Vagina (tissue), 2 donors: ENCODE data around the gene MEF2D. TPM values are rescaled to one million over a fixed set of nuclear protein-coding genes. Genes with fewer than 3 reads are reported as not detected.

Experiments used
- DNase-seq, 2 donors: peaks; one replicate each; pipeline ENCODE4 v3.0.0-alpha.2; 2017; ENCODE audit errors: extremely low spot score in 2 of 2
- H3K27ac ChIP-seq: fragments of 200-600 bp; sonication (generic); one replicate; pipeline ENCODE4 v1.5.1; 2019
- H3K27me3 ChIP-seq: fragments of 200-600 bp; sonication (generic); one replicate; pipeline ENCODE4 v1.5.1; 2019
- H3K36me3 ChIP-seq, 2 donors: fragments of 200-600 bp; sonication (generic); one replicate each; pipeline ENCODE4 v1.5.1; 2017 to 2019
- H3K4me1 ChIP-seq: fragments of 200-600 bp; sonication (generic); one replicate; pipeline ENCODE4 v1.5.1; 2019
- H3K4me3 ChIP-seq, 2 donors: fragments of 200-600 bp; sonication (generic); 1 replicate in 1 of 2; 2 replicates in 1 of 2; pipeline ENCODE4 v1.5.1; 2016 to 2019
- H3K9me3 ChIP-seq: fragments of 200-600 bp; sonication (generic); one replicate; pipeline ENCODE4 v1.5.1; 2019
- CTCF ChIP-seq, 3 experiments: fragments of 450-650 bp in 2 of 3; fragments of 200-600 bp in 1 of 3; sonication (generic) in 1 of 3; IDR thresholded peaks; one replicate each; pipeline ENCODE4 v1.5.1; 2017 to 2019; ENCODE audit warnings: antibody characterized with exemption in 3 of 3, mild to moderate bottlenecking in 2 of 3, moderate library complexity in 2 of 3
- POLR2A ChIP-seq, 2 donors: fragments of 450-650 bp; IDR thresholded peaks; one replicate each; pipeline ENCODE4 v1.6.1; 2017; ENCODE audit warnings: antibody characterized with exemption in 2 of 2, mild to moderate bottlenecking in 2 of 2, moderate library complexity in 2 of 2
- POLR2AphosphoS5 ChIP-seq, 2 donors: sonication (generic); formaldehyde crosslinking; IDR thresholded peaks; one replicate each; pipeline ENCODE4 v1.9.0; 2017; ENCODE audit warnings: antibody characterized with exemption in 2 of 2, mild to moderate bottlenecking in 2 of 2, low read depth in 1 of 2; ENCODE audit not compliant: insufficient read depth in 1 of 2
- intact Hi-C: fragments of 100-400 bp; cut with DNase I; formaldehyde crosslinking; loops from one replicate; pipeline ENCODE4 v1.15.1; 2023
- total RNA-seq: library from RNA; depleted of rRNA; stranded (reverse); fragments of >200 nt; gene quantifications from one replicate; pipeline ENCODE4 v1.2.3, GENCODE V29; 2016

Gene MEF2D
- total RNA-seq, 1 donor from 2014 or later: 33.9 TPM

GRCh38 chr1:156499842-156500542 lies 583 bp downstream of the MEF2D start:
- Histone ChIP-seq H3K9me3 (no peaks in the 10 kb centered on the region), H3K27me3 (no peaks in the 10 kb centered on the region), H3K36me3 (no peaks in the 10 kb centered on the region), H3K4me1 (peaks cover 79% of the 10 kb centered on the region), H3K27ac (peak overlapping the region; percentile 99), H3K4me3 (peak overlapping the region; percentile 84 to 96)
- no peak for DNase-seq
- TF ChIP-seq POLR2AphosphoS5 (IDR thresholded peaks at IDR 0.05; ENCODE audit: insufficient read depth in 1 of 2, low read depth in 1 of 2): peak in 1 of 2 donors; percentile 66
- peak in 1 of 2 donors; percentile 3 for TF ChIP-seq POLR2A (IDR thresholded peaks at IDR 0.05)
- TF ChIP-seq CTCF (IDR thresholded peaks at IDR 0.05): no peak
- intact Hi-C loops: loop anchor here (2.0 kb wide), 1 partner anchor 43 kb away; no protein-coding TSS in a partner anchor

GRCh38 chr1:156499194-156499841 lies 1.3 kb downstream of the MEF2D start:
- Histone ChIP-seq H3K4me3 (peak overlapping the region; percentile 84 to 96), H3K27ac (peak overlapping the region; percentile 99), H3K36me3 (no peaks in the 10 kb centered on the region), H3K27me3 (no peaks in the 10 kb centered on the region), H3K4me1 (peaks cover 79% of the 10 kb centered on the region), H3K9me3 (no peaks in the 10 kb centered on the region)
- intact Hi-C loops: no loop called here
- DNase-seq: no peak
- TF ChIP-seq CTCF (IDR thresholded peaks at IDR 0.05): no peak
- no peak for TF ChIP-seq POLR2AphosphoS5 (IDR thresholded peaks at IDR 0.05; ENCODE audit: insufficient read depth in 1 of 2, low read depth in 1 of 2)
- TF ChIP-seq POLR2A (IDR thresholded peaks at IDR 0.05): no peak

- H3K36me3 ChIP-seq: no peaks in the 10 kb centered on the region
- no peaks in the 10 kb centered on the region for H3K27me3 ChIP-seq
- no peak for DNase-seq
- peaks cover 79% of the 10 kb centered on the region for H3K4me1 ChIP-seq
- H3K9me3 ChIP-seq: no peaks in the 10 kb centered on the region
- peak; percentile 16 to 73 for TF ChIP-seq POLR2AphosphoS5 (IDR thresholded peaks at IDR 0.05; ENCODE audit: insufficient read depth in 1 of 2, low read depth in 1 of 2)
- TF ChIP-seq CTCF (IDR thresholded peaks at IDR 0.05): no peak
- peak overlapping the region; percentile 99 for H3K27ac ChIP-seq
- H3K4me3 ChIP-seq: peak overlapping the region; percentile 84 to 96
- intact Hi-C loops: no loop called here
Observed at GRCh38 chr1:156498432-156499193, 2.0 kb downstream of the MEF2D start.

GRCh38 chr1:156497743-156498431 lies 2.7 kb downstream of the MEF2D start:
- no peaks in the 10 kb centered on the region for H3K9me3 ChIP-seq
- H3K36me3 ChIP-seq: no peaks in the 10 kb centered on the region
- H3K27me3 ChIP-seq: no peaks in the 10 kb centered on the region
- peak overlapping the region; percentile 99 for H3K27ac ChIP-seq
- DNase-seq: no peak
- peaks cover 79% of the 10 kb centered on the region for H3K4me1 ChIP-seq
- intact Hi-C loops: no loop called here
- H3K4me3 ChIP-seq: peak overlapping the region; percentile 84 to 96
- TF ChIP-seq CTCF (IDR thresholded peaks at IDR 0.05) (no peak), POLR2AphosphoS5 (IDR thresholded peaks at IDR 0.05; ENCODE audit: insufficient read depth in 1 of 2, low read depth in 1 of 2) (no peak), POLR2A (IDR thresholded peaks at IDR 0.05) (no peak)
